ENCODE results near the gene C2CD5. TPM values are rescaled to one million over a fixed set of nuclear protein-coding genes. Genes with fewer than 3 reads are reported as not detected.

Gene C2CD5
- polyA plus RNA-seq, 1 of the 3 experiments (the other 2 are of a cell fraction): 9.2 TPM

DNA sequence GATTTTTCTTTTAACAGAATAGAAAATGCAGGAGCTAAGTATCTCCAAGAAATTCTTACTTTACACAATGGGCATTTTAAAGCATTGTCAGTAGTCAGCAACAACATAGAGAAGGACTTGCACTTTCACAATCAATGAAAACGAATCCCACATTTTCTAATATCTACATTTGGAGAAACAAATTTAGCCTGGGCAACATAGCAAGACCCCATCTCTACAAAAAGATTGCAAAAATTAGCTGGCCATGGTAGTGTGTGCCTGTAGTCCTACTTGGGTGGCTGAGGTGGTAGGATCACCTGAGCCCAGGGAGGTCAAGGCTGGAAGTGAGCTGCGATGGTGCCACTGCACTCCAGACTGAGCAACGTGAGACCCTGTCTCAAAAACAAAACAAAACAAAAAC is 30.6 kb upstream of the C2CD5 start (continued):
- TF ChIP-seq EZH2phosphoT487 (IDR thresholded peaks at IDR 0.05; ENCODE audit: borderline replicate concordance, low read depth) (no peak), PBX3 (IDR thresholded peaks at IDR 0.05) (no peak), NRF1 (IDR thresholded peaks at IDR 0.05; ENCODE audit: low read depth, low read length) (no peak), MXI1 (IDR thresholded peaks at IDR 0.05; ENCODE audit: low read depth, low read length) (no peak), SIN3A (IDR thresholded peaks at IDR 0.05; ENCODE audit: borderline replicate concordance, low read depth, low read length) (no peak)
- TF ChIP-seq, protein P1, sequence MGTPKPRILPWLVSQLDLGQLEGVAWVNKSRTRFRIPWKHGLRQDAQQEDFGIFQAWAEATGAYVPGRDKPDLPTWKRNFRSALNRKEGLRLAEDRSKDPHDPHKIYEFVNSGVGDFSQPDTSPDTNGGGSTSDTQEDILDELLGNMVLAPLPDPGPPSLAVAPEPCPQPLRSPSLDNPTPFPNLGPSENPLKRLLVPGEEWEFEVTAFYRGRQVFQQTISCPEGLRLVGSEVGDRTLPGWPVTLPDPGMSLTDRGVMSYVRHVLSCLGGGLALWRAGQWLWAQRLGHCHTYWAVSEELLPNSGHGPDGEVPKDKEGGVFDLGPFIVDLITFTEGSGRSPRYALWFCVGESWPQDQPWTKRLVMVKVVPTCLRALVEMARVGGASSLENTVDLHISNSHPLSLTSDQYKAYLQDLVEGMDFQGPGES (IDR thresholded peaks at IDR 0.05; ENCODE audit: low read depth, low read length): no peak

DNA sequence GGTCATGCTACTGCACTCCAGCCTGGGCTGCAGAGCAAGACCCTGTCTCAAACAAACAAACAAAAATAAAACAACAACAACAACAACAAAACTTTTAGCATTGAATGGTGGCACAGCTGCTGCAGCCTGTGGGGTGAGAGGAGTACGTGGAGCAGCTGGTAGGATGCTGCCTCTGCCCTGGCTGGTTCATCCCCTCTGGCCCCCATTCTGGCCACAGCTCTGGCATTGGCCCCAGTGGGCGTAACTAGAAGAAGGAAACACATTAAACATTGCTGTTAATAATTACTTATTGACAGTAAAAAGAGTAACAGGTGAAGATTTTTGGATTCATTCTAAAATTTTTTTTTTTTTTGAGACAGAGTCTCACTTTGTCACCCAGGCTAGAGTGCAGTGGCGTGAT is 28.8 kb upstream of the C2CD5 start:
- Histone ChIP-seq H3K4me2 (no peak overlapping the region), H3K4me3 (ENCODE audit: low read depth in 2 of 2, low read length in 1 of 2) (no peak overlapping the region), H2AFZ (ENCODE audit: low read depth) (no peak overlapping the region), H4K20me1 (ENCODE audit: insufficient read depth) (no peaks in the 10 kb centered on the region), H3K36me3 (replicated peaks in 1 of 2; ENCODE audit: control insufficient read depth in 1 of 2, insufficient read depth in 2 of 2, low read length in 1 of 2) (no peaks in the 10 kb centered on the region), H3K9me2 (no peaks in the 10 kb centered on the region), H3K27ac (ENCODE audit: low read depth in 2 of 2, low read length in 1 of 2) (no peak overlapping the region), H3K9ac (no peak overlapping the region), H3K4me1 (ENCODE audit: control insufficient read depth in 1 of 2, insufficient read depth in 2 of 2, low read depth in 1 of 2, low read length in 1 of 2) (no peaks in the 10 kb centered on the region), H3F3A (replicated peaks; ENCODE audit: insufficient read depth) (no peaks in the 10 kb centered on the region), H3K79me2 (ENCODE audit: insufficient read depth) (no peaks in the 10 kb centered on the region), H3K9me3 (no peaks in the 10 kb centered on the region), H3K27me3 (ENCODE audit: insufficient read depth) (no peaks in the 10 kb centered on the region)
- ChIA-PET POLR2A (no interaction called here), CTCF (no interaction called here)
- DNase-seq: no peak
- TF ChIP-seq FOXJ3 (CRISPR knock-in tag; IDR thresholded peaks at IDR 0.05) (no peak), RFX5 (IDR thresholded peaks at IDR 0.05; ENCODE audit: low read length) (no peak), TEAD4 (IDR thresholded peaks at IDR 0.05; ENCODE audit: borderline replicate concordance, insufficient read depth) (no peak), MEF2A (IDR thresholded peaks at IDR 0.05; ENCODE audit: borderline replicate concordance, low read depth) (no peak), SIN3A (IDR thresholded peaks at IDR 0.05; ENCODE audit: borderline replicate concordance, low read depth, low read length) (no peak), MXI1 (IDR thresholded peaks at IDR 0.05; ENCODE audit: low read depth, low read length) (no peak), POLR2AphosphoS5 (IDR thresholded peaks at IDR 0.05; ENCODE audit: low read depth, low read length) (no peak), REST (IDR thresholded peaks at IDR 0.05; ENCODE audit: low read depth, low read length) (no peak), GATA2 (CRISPR knock-in tag; IDR thresholded peaks at IDR 0.05) (no peak)
- 51% methylated on average over 3 of the region's 3 CpGs for WGBS (ENCODE audit: low lambda C conversion rate)

Measured in SK-N-SH (cell line).